Mesenchymal stem cell (in vitro differentiated cells and primary cell): ENCODE results near the gene RERE.

Experiments
- DNase-seq: peaks from one replicate; pipeline ENCODE4 v3.0.0-alpha.2; 2013
- H2AFZ ChIP-seq: one replicate; pipeline ENCODE4 v1.6.1; 2013; ENCODE audit warnings: low read depth, mild to moderate bottlenecking, control low read depth, inconsistent platforms, low read length, moderate library complexity
- H2AK5ac ChIP-seq: 2 replicates; pipeline ENCODE4 v1.6.1; 2013; ENCODE audit warnings: low read length, moderate library complexity, mild to moderate bottlenecking, inconsistent platforms; ENCODE audit not compliant: severe bottlenecking
- H2BK120ac ChIP-seq: one replicate; pipeline ENCODE4 v1.6.1; 2013; ENCODE audit warnings: low read depth, mild to moderate bottlenecking, inconsistent platforms, low read length, moderate library complexity
- H2BK12ac ChIP-seq, 2 experiments: one replicate each; pipeline ENCODE4 v1.6.1; 2013; ENCODE audit warnings: inconsistent platforms in 2 of 2, low read length in 2 of 2, mild to moderate bottlenecking in 2 of 2, moderate library complexity in 2 of 2, control low read depth in 1 of 2
- H2BK15ac ChIP-seq: one replicate; pipeline ENCODE4 v1.6.1; 2013; ENCODE audit warnings: mild to moderate bottlenecking, low read depth, inconsistent platforms; ENCODE audit not compliant: poor library complexity, severe bottlenecking
- H2BK5ac ChIP-seq: 2 replicates; pipeline ENCODE4 v1.6.1; 2013; ENCODE audit warnings: low read depth, mild to moderate bottlenecking, low read length, control low read depth, inconsistent platforms; ENCODE audit not compliant: poor library complexity, severe bottlenecking
- H3K14ac ChIP-seq, 2 experiments: one replicate each; pipeline ENCODE4 v1.6.1; 2013; ENCODE audit warnings: inconsistent platforms in 2 of 2, low read length in 2 of 2, control low read depth in 1 of 2, mild to moderate bottlenecking in 1 of 2, moderate library complexity in 1 of 2
- H3K18ac ChIP-seq, 2 experiments: one replicate each; pipeline ENCODE4 v1.6.1; 2013; ENCODE audit warnings: inconsistent platforms in 2 of 2, low read length in 2 of 2, control low read depth in 1 of 2, low read depth in 1 of 2, mild to moderate bottlenecking in 1 of 2
- H3K23ac ChIP-seq, 2 experiments: one replicate each; pipeline ENCODE4 v1.6.1; 2013; ENCODE audit warnings: inconsistent platforms in 2 of 2, low read length in 2 of 2, mild to moderate bottlenecking in 2 of 2, moderate library complexity in 2 of 2, control low read depth in 1 of 2
- H3K27ac ChIP-seq: 2 replicates; pipeline ENCODE4 v1.5.1; 2013; ENCODE audit warnings: mild to moderate bottlenecking, moderate library complexity, low read length, control low read depth, inconsistent platforms; ENCODE audit not compliant: poor library complexity, severe bottlenecking
- H3K27me3 ChIP-seq, 2 experiments: 2 replicates each; pipeline versions ENCODE4 v1.6.1 to v1.7.0; 2013; ENCODE audit warnings: low read length in 2 of 2, mild to moderate bottlenecking in 2 of 2, moderate library complexity in 2 of 2, control low read depth in 1 of 2, inconsistent platforms in 1 of 2; ENCODE audit not compliant: control insufficient read depth in 1 of 2, insufficient read depth in 1 of 2
- H3K36me3 ChIP-seq, 2 experiments: 2 replicates each; pipeline versions ENCODE4 v1.6.1 to v1.7.0; 2013; ENCODE audit warnings: low read length in 2 of 2, control low read depth in 1 of 2, inconsistent platforms in 1 of 2, low read depth in 1 of 2, mild to moderate bottlenecking in 1 of 2; ENCODE audit not compliant: insufficient read depth in 2 of 2, control insufficient read depth in 1 of 2
- H3K4ac ChIP-seq, 2 experiments: one replicate each; pipeline ENCODE4 v1.6.1; 2013; ENCODE audit warnings: inconsistent platforms in 2 of 2, low read length in 2 of 2, mild to moderate bottlenecking in 2 of 2, moderate library complexity in 2 of 2, control low read depth in 1 of 2, low read depth in 1 of 2
- H3K4me1 ChIP-seq: 2 replicates; pipeline ENCODE4 v1.6.1; 2013; ENCODE audit warnings: low read depth, low read length, control low read depth; ENCODE audit not compliant: control insufficient read depth, insufficient read depth
- H3K4me2 ChIP-seq: 2 replicates; pipeline ENCODE4 v1.6.1; 2013; ENCODE audit warnings: low read length, mild to moderate bottlenecking, inconsistent platforms; ENCODE audit not compliant: poor library complexity, severe bottlenecking
- H3K4me3 ChIP-seq, 2 experiments: 2 replicates each; pipeline versions ENCODE4 v1.5.1 to v1.7.0; 2013; ENCODE audit warnings: low read length in 2 of 2, mild to moderate bottlenecking in 2 of 2, control low read depth in 1 of 2, low read depth in 1 of 2; ENCODE audit not compliant: insufficient read depth in 1 of 2
- H3K79me1 ChIP-seq: replicated peaks from 2 replicates; pipeline ENCODE4 v1.6.1; 2013; ENCODE audit warnings: mild to moderate bottlenecking, control low read depth, low read length, inconsistent platforms; ENCODE audit not compliant: poor library complexity, severe bottlenecking
- H3K9ac ChIP-seq: 2 replicates; pipeline ENCODE4 v1.7.0; 2013; ENCODE audit warnings: mild to moderate bottlenecking, low read length, moderate library complexity
- H3K9me3 ChIP-seq: 2 replicates; pipeline ENCODE4 v1.7.0; 2013; ENCODE audit warnings: mild to moderate bottlenecking, low read length; ENCODE audit not compliant: control insufficient read depth
- H4K8ac ChIP-seq: one replicate; pipeline ENCODE4 v1.6.1; 2013; ENCODE audit warnings: inconsistent platforms, mild to moderate bottlenecking, low read length, moderate library complexity
- H4K91ac ChIP-seq: one replicate; pipeline ENCODE4 v1.6.1; 2013; ENCODE audit warnings: mild to moderate bottlenecking, low read length, inconsistent platforms
- WGBS: methylation state at CpG from one replicate; pipeline ENCODE4 v1.1.7; 2013; ENCODE audit warnings: mixed read lengths; 5-methylcytosine and 5-hydroxymethylcytosine counted together

Gene RERE

GRCh38 chr1:8426996-8427395, 390.4 kb downstream of the RERE start:
- H2AK5ac ChIP-seq, result no peak overlapping the region
- no peak for DNase-seq
- peaks cover 11% of the 10 kb centered on the region for H3K4me1 ChIP-seq
- H4K91ac ChIP-seq, result no peak overlapping the region
- no peak overlapping the region for H3K4me2 ChIP-seq
- WGBS, result 92% methylated on average over 4 of the region's 4 CpGs
- peaks cover 25% of the 10 kb centered on the region for H3K79me1 ChIP-seq
- no peaks in the 10 kb centered on the region for H3K27me3 ChIP-seq
- no peak overlapping the region for H3K4ac ChIP-seq
- peaks cover 0 to 4% of the 10 kb centered on the region in 2 experiments for H3K36me3 ChIP-seq
- H2AFZ ChIP-seq, result no peak overlapping the region
- H2BK12ac ChIP-seq, result no peak overlapping the region
- H3K9me3 ChIP-seq, result no peaks in the 10 kb centered on the region
- H2BK120ac ChIP-seq, result no peak overlapping the region
- H2BK5ac ChIP-seq, result no peak overlapping the region
- no peak overlapping the region for H3K27ac ChIP-seq
- no peak overlapping the region for H3K9ac ChIP-seq
- no peak overlapping the region for H3K4me3 ChIP-seq
- no peak overlapping the region for H3K18ac ChIP-seq
- H3K23ac ChIP-seq, result no peak overlapping the region
- H2BK15ac ChIP-seq, result no peak overlapping the region
- H4K8ac ChIP-seq, result no peak overlapping the region
- H3K14ac ChIP-seq, result no peak overlapping the region

DNA sequence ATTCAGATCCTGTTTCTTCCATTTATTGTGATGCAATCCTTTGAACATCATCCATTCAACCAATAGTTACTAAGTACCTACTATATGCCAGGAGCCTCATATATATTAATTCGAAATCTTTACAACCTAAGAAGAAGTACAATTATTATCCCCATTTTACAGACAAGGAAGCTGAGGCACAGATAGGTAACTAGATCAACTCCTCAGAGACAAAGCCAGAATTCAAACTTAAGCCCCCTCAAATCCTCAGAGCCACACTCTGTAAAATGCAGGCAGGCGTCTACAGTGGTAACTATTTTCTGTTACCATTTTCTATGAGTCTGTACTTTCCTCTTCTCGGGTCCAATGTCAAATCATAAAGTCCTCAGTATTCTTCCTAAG, 391.7 kb downstream of the RERE start:
- no peak overlapping the region for H3K4ac ChIP-seq
- no peak overlapping the region for H2BK15ac ChIP-seq
- H2BK120ac ChIP-seq, result no peak overlapping the region
- no peak overlapping the region for H3K9ac ChIP-seq
- no peak overlapping the region for H3K14ac ChIP-seq
- H3K79me1 ChIP-seq, result peaks cover 19% of the 10 kb centered on the region
- H2AFZ ChIP-seq, result no peak overlapping the region
- peaks cover 1 to 4% of the 10 kb centered on the region in 2 experiments for H3K36me3 ChIP-seq
- no peak overlapping the region for H3K4me2 ChIP-seq
- no peak overlapping the region for H3K18ac ChIP-seq
- H3K4me1 ChIP-seq, result peaks cover 10% of the 10 kb centered on the region
- no peaks in the 10 kb centered on the region for H3K9me3 ChIP-seq
- DNase-seq, result no peak
- H4K91ac ChIP-seq, result no peak overlapping the region
- WGBS, result 96% methylated on average over 3 of the region's 3 CpGs
- H3K4me3 ChIP-seq, result no peak overlapping the region
- no peak overlapping the region for H2BK5ac ChIP-seq
- no peak overlapping the region for H2BK12ac ChIP-seq
- no peak overlapping the region for H3K27ac ChIP-seq
- no peak overlapping the region for H2AK5ac ChIP-seq
- no peaks in the 10 kb centered on the region for H3K27me3 ChIP-seq
- H4K8ac ChIP-seq, result no peak overlapping the region
- no peak overlapping the region for H3K23ac ChIP-seq

DNA sequence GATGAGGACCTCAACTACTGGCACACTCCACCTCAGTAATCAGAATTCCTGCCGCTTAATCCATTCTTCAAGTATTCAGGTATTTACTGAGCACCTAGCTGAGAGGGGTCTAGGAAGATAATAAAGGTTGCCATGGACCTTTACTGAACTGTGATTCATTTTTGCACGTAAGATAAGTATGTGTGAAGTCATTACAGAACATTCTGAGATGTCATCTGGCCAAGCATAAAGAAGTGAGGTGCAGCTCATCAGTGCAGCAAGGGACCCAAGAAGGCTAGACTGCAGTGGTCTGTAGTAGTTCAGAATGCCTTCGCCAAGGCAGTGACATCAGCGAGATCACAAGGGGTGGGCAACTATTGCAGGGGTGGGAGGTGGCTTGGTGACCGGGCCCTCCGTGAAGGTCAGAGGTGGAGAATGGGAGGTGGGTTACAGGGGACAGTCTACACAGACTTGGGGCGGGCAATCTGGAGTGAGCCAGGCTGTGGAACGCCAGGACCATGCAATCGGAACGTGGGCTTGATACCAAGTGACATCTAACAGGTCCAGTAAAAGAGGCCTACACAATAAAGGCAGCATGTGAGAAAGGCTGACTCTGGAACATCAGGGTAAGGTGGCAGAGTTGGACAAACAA, 392.2 kb downstream of the RERE start:
- Histone ChIP-seq H2BK15ac (no peak overlapping the region), H3K18ac (peak overlapping the region in 1 of 2 experiments; percentile 44), H3K9ac (peak overlapping the region; percentile 84), H3K27ac (no peak overlapping the region), H3K4me2 (no peak overlapping the region), H2AK5ac (no peak overlapping the region), H3K14ac (no peak overlapping the region), H3K36me3 (peaks cover 4 to 6% of the 10 kb centered on the region in 2 experiments), H3K4me1 (peaks cover 12% of the 10 kb centered on the region), H2BK5ac (no peak overlapping the region), H3K79me1 (peaks cover 16% of the 10 kb centered on the region), H4K8ac (no peak overlapping the region), H2BK120ac (no peak overlapping the region), H4K91ac (no peak overlapping the region), H3K4ac (no peak overlapping the region), H3K27me3 (no peaks in the 10 kb centered on the region), H3K4me3 (no peak overlapping the region), H3K9me3 (no peaks in the 10 kb centered on the region), H2AFZ (no peak overlapping the region), H3K23ac (no peak overlapping the region), H2BK12ac (no peak overlapping the region)
- WGBS, result 94% methylated on average over 10 of the region's 10 CpGs
- no peak for DNase-seq

- no peak overlapping the region for H3K14ac ChIP-seq
- H3K4me3 ChIP-seq, result peak overlapping the region in 1 of 2 experiments; percentile 75
- no peaks in the 10 kb centered on the region for H3K27me3 ChIP-seq
Measured at GRCh38 chr1:8424539-8425116, 392.8 kb downstream of the RERE start.

More at GRCh38 chr1:8424539-8425116, 392.8 kb downstream of the RERE start:
- 38% methylated on average over 9 of the region's 9 CpGs for WGBS
- Histone ChIP-seq H3K4me1 (peaks cover 15% of the 10 kb centered on the region), H3K9ac (peak overlapping the region; percentile 84), H3K4ac (peak overlapping the region in 1 of 2 experiments; percentile 60), H3K27ac (peak overlapping the region; percentile 69), H3K23ac (peak overlapping the region in 1 of 2 experiments; percentile 85), H2AFZ (no peak overlapping the region), H3K18ac (peak overlapping the region; percentile 40 to 44), H2BK15ac (no peak overlapping the region), H4K8ac (peak overlapping the region; percentile 31), H2AK5ac (peak overlapping the region; percentile 27), H3K36me3 (peaks cover 4 to 13% of the 10 kb centered on the region in 2 experiments), H2BK5ac (no peak overlapping the region), H4K91ac (peak overlapping the region; percentile 14), H3K4me2 (peak overlapping the region; percentile 88), H2BK12ac (peak overlapping the region in 1 of 2 experiments; percentile 79), H3K9me3 (no peaks in the 10 kb centered on the region), H2BK120ac (no peak overlapping the region), H3K79me1 (peaks cover 14% of the 10 kb centered on the region)
- no peak for DNase-seq
